IgD-negative memory B cell (primary cell): Measurements from ENCODE around the gene CATSPER3. TPM values are rescaled to one million over a fixed set of nuclear protein-coding genes. Genes with fewer than 3 reads are reported as not detected.

ENCODE experiments used
- H3K27ac Mint-ChIP-seq, 3 donors: one replicate each; pipeline ENCODE4 v1.8.0; 2020 to 2022; ENCODE audit warnings: mild to moderate bottlenecking in 3 of 3, mixed read lengths in 3 of 3, moderate library complexity in 1 of 3
- H3K27me3 Mint-ChIP-seq: one replicate; pipeline ENCODE4 v1.8.0; 2021; ENCODE audit warnings: mixed read lengths
- H3K36me3 Mint-ChIP-seq: one replicate; pipeline ENCODE4 v1.8.0; 2020; ENCODE audit warnings: mild to moderate bottlenecking, mixed read lengths
- H3K4me1 Mint-ChIP-seq, 3 donors: one replicate each; pipeline ENCODE4 v1.8.0; 2020 to 2022; ENCODE audit warnings: mixed read lengths in 3 of 3, mild to moderate bottlenecking in 1 of 3
- H3K4me3 Mint-ChIP-seq, 4 donors: one replicate each; pipeline ENCODE4 v1.8.0; 2020 to 2022; ENCODE audit warnings: mild to moderate bottlenecking in 4 of 4, mixed read lengths in 4 of 4, moderate library complexity in 3 of 4
- H3K9me3 Mint-ChIP-seq, 3 donors: one replicate each; pipeline ENCODE4 v1.8.0; 2020 to 2021; ENCODE audit warnings: mixed read lengths in 3 of 3, mild to moderate bottlenecking in 1 of 3
- polyA plus RNA-seq: library from polyadenylated mRNA; unstranded; fragments of 300-500 nt; fragmentation: Illumina TruSeq; gene quantifications from one replicate; pipeline ENCODE4 v1.2.3, GENCODE V29; 2021

The CATSPER3 gene
- polyA plus RNA-seq, 1 donor from 2014 or later = not detected

GRCh38 chr5:135034963-135035677, 67.4 kb downstream of the CATSPER3 start:
- Mint-ChIP-seq H3K36me3 (no peaks in the 10 kb centered on the region), H3K27me3 (peaks cover 55% of the 10 kb centered on the region), H3K9me3 (peaks cover 0 to 6% (median 0%) of the 10 kb centered on the region in 3 donors)

GRCh38 chr5:135035678-135036030, 67.9 kb downstream of the CATSPER3 start:
- peak overlapping the region in 1 of 3 donors; percentile 43 for H3K27ac Mint-ChIP-seq
- H3K27me3 Mint-ChIP-seq = peaks cover 54% of the 10 kb centered on the region
- H3K36me3 Mint-ChIP-seq = no peaks in the 10 kb centered on the region
- peaks cover 0 to 3% (median 0%) of the 10 kb centered on the region in 3 donors for H3K9me3 Mint-ChIP-seq
- H3K4me3 Mint-ChIP-seq = peak overlapping the region in 2 of 4 donors; percentile 13 to 66
- peaks cover 11 to 21% (median 18%) of the 10 kb centered on the region in 3 donors for H3K4me1 Mint-ChIP-seq

More at GRCh38 chr5:135034963-135035677, 67.4 kb downstream of the CATSPER3 start:
- Mint-ChIP-seq H3K4me3 (peak overlapping the region; percentile 66 to 90 (median 83)), H3K27ac (peak overlapping the region; percentile 24 to 71 (median 43)), H3K4me1 (peaks cover 11 to 21% (median 18%) of the 10 kb centered on the region in 3 donors)

GRCh38 chr5:135036405-135036804, 68.7 kb downstream of the CATSPER3 start:
- no peaks in the 10 kb centered on the region for H3K36me3 Mint-ChIP-seq
- peak overlapping the region in 1 of 3 donors; percentile 16 for H3K27ac Mint-ChIP-seq
- peak overlapping the region in 1 of 4 donors; percentile 6 for H3K4me3 Mint-ChIP-seq
- peaks cover 8 to 24% (median 16%) of the 10 kb centered on the region in 3 donors for H3K4me1 Mint-ChIP-seq
- peaks cover 55% of the 10 kb centered on the region for H3K27me3 Mint-ChIP-seq
- H3K9me3 Mint-ChIP-seq = peaks cover 0 to 3% (median 0%) of the 10 kb centered on the region in 3 donors

GRCh38 chr5:135037519-135038204, 70.0 kb downstream of the CATSPER3 start:
- peak overlapping the region; percentile 24 to 52 (median 38) for H3K4me3 Mint-ChIP-seq
- H3K27ac Mint-ChIP-seq = peak overlapping the region in 1 of 3 donors; percentile 37
- no peaks in the 10 kb centered on the region for H3K36me3 Mint-ChIP-seq
- peaks cover 3 to 16% (median 11%) of the 10 kb centered on the region in 3 donors for H3K4me1 Mint-ChIP-seq
- H3K9me3 Mint-ChIP-seq = peaks cover 0 to 3% (median 0%) of the 10 kb centered on the region in 3 donors
- H3K27me3 Mint-ChIP-seq = peaks cover 53% of the 10 kb centered on the region

- Mint-ChIP-seq H3K4me3 (peak overlapping the region; percentile 24 to 52 (median 38)), H3K27me3 (peaks cover 54% of the 10 kb centered on the region), H3K9me3 (peaks cover 0 to 3% (median 0%) of the 10 kb centered on the region in 3 donors), H3K4me1 (peaks cover under 1 to 12% (median 8%) of the 10 kb centered on the region in 3 donors), H3K36me3 (no peaks in the 10 kb centered on the region), H3K27ac (peak overlapping the region in 2 of 3 donors; percentile 37 to 78)
Measured at GRCh38 chr5:135038205-135038812, 70.6 kb downstream of the CATSPER3 start.

GRCh38 chr5:135038813-135039270, 71.1 kb downstream of the CATSPER3 start:
- Mint-ChIP-seq H3K27ac (peak overlapping the region in 1 of 3 donors; percentile 78), H3K4me1 (peaks cover 0 to 10% (median 8%) of the 10 kb centered on the region in 3 donors), H3K9me3 (peaks cover 0 to 3% (median 0%) of the 10 kb centered on the region in 3 donors), H3K27me3 (peaks cover 57% of the 10 kb centered on the region), H3K36me3 (no peaks in the 10 kb centered on the region), H3K4me3 (peak overlapping the region in 3 of 4 donors; percentile 24 to 68 (median 52))

GRCh38 chr5:135039271-135040033, 71.7 kb downstream of the CATSPER3 start:
- H3K27me3 Mint-ChIP-seq = peaks cover 60% of the 10 kb centered on the region
- peaks cover 0 to 10% (median 8%) of the 10 kb centered on the region in 3 donors for H3K4me1 Mint-ChIP-seq
- H3K4me3 Mint-ChIP-seq = peak overlapping the region in 1 of 4 donors; percentile 65
- H3K36me3 Mint-ChIP-seq = no peaks in the 10 kb centered on the region
- H3K27ac Mint-ChIP-seq = no peak overlapping the region
- peaks cover 0 to 3% (median 0%) of the 10 kb centered on the region in 3 donors for H3K9me3 Mint-ChIP-seq

GRCh38 chr5:135040034-135040332, 72.3 kb downstream of the CATSPER3 start:
- Mint-ChIP-seq H3K27ac (peak overlapping the region in 1 of 3 donors; percentile 72), H3K4me1 (peaks cover 0 to 9% (median 4%) of the 10 kb centered on the region in 3 donors), H3K4me3 (peak overlapping the region in 2 of 4 donors; percentile 68 to 85)

GRCh38 chr5:135040333-135041144, 72.8 kb downstream of the CATSPER3 start:
- peak overlapping the region; percentile 16 to 85 (median 57) for H3K4me3 Mint-ChIP-seq
- H3K27ac Mint-ChIP-seq = peak overlapping the region in 1 of 3 donors; percentile 72
- peaks cover 61% of the 10 kb centered on the region for H3K27me3 Mint-ChIP-seq
- no peaks in the 10 kb centered on the region for H3K36me3 Mint-ChIP-seq
- H3K4me1 Mint-ChIP-seq = peaks cover 0 to 6% (median 4%) of the 10 kb centered on the region in 3 donors
- H3K9me3 Mint-ChIP-seq = peaks cover 0 to 3% (median 0%) of the 10 kb centered on the region in 3 donors

More at GRCh38 chr5:135040034-135040332, 72.3 kb downstream of the CATSPER3 start:
- peaks cover 0 to 3% (median 0%) of the 10 kb centered on the region in 3 donors for H3K9me3 Mint-ChIP-seq
- no peaks in the 10 kb centered on the region for H3K36me3 Mint-ChIP-seq
- peaks cover 60% of the 10 kb centered on the region for H3K27me3 Mint-ChIP-seq

- H3K27me3 Mint-ChIP-seq = peaks cover 62% of the 10 kb centered on the region
- H3K36me3 Mint-ChIP-seq = no peaks in the 10 kb centered on the region
- H3K9me3 Mint-ChIP-seq = peaks cover 0 to 3% (median 0%) of the 10 kb centered on the region in 3 donors
- H3K4me3 Mint-ChIP-seq = peak overlapping the region; percentile 34 to 82 (median 46)
- peaks cover 0 to 6% (median 4%) of the 10 kb centered on the region in 3 donors for H3K4me1 Mint-ChIP-seq
- peak overlapping the region in 1 of 3 donors; percentile 72 for H3K27ac Mint-ChIP-seq
Measured at GRCh38 chr5:135041145-135041587, 73.5 kb downstream of the CATSPER3 start.

- peaks cover 0 to 3% (median 0%) of the 10 kb centered on the region in 3 donors for H3K9me3 Mint-ChIP-seq
- peak overlapping the region in 1 of 4 donors; percentile 34 for H3K4me3 Mint-ChIP-seq
- no peaks in the 10 kb centered on the region for H3K36me3 Mint-ChIP-seq
- H3K27me3 Mint-ChIP-seq = peaks cover 67% of the 10 kb centered on the region
- peak overlapping the region in 1 of 3 donors; percentile 72 for H3K27ac Mint-ChIP-seq
- peaks cover 0 to 6% (median 4%) of the 10 kb centered on the region in 3 donors for H3K4me1 Mint-ChIP-seq
Measured at GRCh38 chr5:135041726-135042125, 74.0 kb downstream of the CATSPER3 start.

GRCh38 chr5:135042595-135042994, 74.9 kb downstream of the CATSPER3 start:
- Mint-ChIP-seq H3K4me1 (peaks cover 0 to 6% (median 4%) of the 10 kb centered on the region in 3 donors), H3K27ac (no peak overlapping the region), H3K27me3 (peaks cover 70% of the 10 kb centered on the region), H3K9me3 (peaks cover 0 to 2% (median 0%) of the 10 kb centered on the region in 3 donors), H3K4me3 (no peak overlapping the region), H3K36me3 (no peaks in the 10 kb centered on the region)

- Mint-ChIP-seq H3K9me3 (peaks cover 0 to 2% (median 0%) of the 10 kb centered on the region in 3 donors), H3K36me3 (peaks cover 2% of the 10 kb centered on the region), H3K27me3 (peaks cover 67% of the 10 kb centered on the region), H3K27ac (no peak overlapping the region), H3K4me1 (peaks cover 5 to 12% (median 6%) of the 10 kb centered on the region in 3 donors), H3K4me3 (no peak overlapping the region)
Measured at GRCh38 chr5:135045488-135045887, 77.8 kb downstream of the CATSPER3 start.
